Endothelial cell of umbilical vein (primary cell): ENCODE measurements around the gene IPO13. TPM values are rescaled to one million over a fixed set of nuclear protein-coding genes. Genes with fewer than 3 reads are reported as not detected.

Experiments used
- BruUV-seq: library from RNA; stranded (reverse); fragments of 400-500 nt; replicated peaks from 2 replicates; lab custom pipeline; 2021; lab: Mats Ljungman, UMichigan
- CTCF ChIA-PET: fragments of 300-600, 350-600 bp; sonication (Branson Sonifier 250); formaldehyde crosslinking; loops from one replicate; lab custom pipeline; 2021; ENCODE audit warnings: antibody characterized with exemption, inconsistent platforms; lab: Charles Lee
- POLR2A ChIA-PET: fragments of 300-600, 350-600 bp; sonication (Branson Sonifier 250); formaldehyde crosslinking; loops from one replicate; lab custom pipeline; 2021; ENCODE audit warnings: antibody characterized with exemption, inconsistent platforms; lab: Charles Lee
- DNase-seq: peaks from one replicate; pipeline ENCODE4 v3.0.0-alpha.2; 2011; ENCODE audit warnings: low read depth, low spot score
- FAIRE-seq: peaks from 2 replicates; lab custom pipeline; 2011; peaks lifted over from hg19 to GRCh38; lab: Jason Lieb, UNC
- H2AFZ ChIP-seq: 2 replicates; pipeline ENCODE4 v1.6.0; 2012; ENCODE audit warnings: low read depth, low read length, control low read depth, inconsistent platforms
- H3K27ac ChIP-seq: 2 replicates; pipeline ENCODE4 v1.5.1; 2011; ENCODE audit warnings: low read depth, mild to moderate bottlenecking, control low read depth, low read length, moderate library complexity; ENCODE audit not compliant: insufficient read depth
- H3K27me3 ChIP-seq, 2 experiments: 2 replicates each; pipeline versions ENCODE4 v1.6.0 to v1.6.1; 2011; ENCODE audit warnings: low read length in 2 of 2, mixed read lengths in 1 of 2; ENCODE audit not compliant: control insufficient read depth in 2 of 2, insufficient read depth in 2 of 2
- H3K36me3 ChIP-seq, 2 experiments: 2 replicates in 1 of 2; 3 replicates in 1 of 2; pipeline ENCODE4 v1.5.1; 2011; ENCODE audit warnings: low read length in 2 of 2, mild to moderate bottlenecking in 1 of 2, moderate library complexity in 1 of 2; ENCODE audit not compliant: control insufficient read depth in 2 of 2, insufficient read depth in 2 of 2; ENCODE audit errors: extremely low read depth in 1 of 2
- H3K4me1 ChIP-seq: 3 replicates; pipeline ENCODE4 v1.5.1; 2011; ENCODE audit warnings: mild to moderate bottlenecking, low read length; ENCODE audit not compliant: control insufficient read depth, insufficient read depth; ENCODE audit errors: extremely low read depth
- H3K4me2 ChIP-seq: 2 replicates; pipeline ENCODE4 v1.6.1; 2011; ENCODE audit warnings: low read length, control low read depth, mixed read lengths; ENCODE audit not compliant: insufficient read depth
- H3K4me3 ChIP-seq, 3 experiments: fragments of 200-600 bp in 1 of 3; sonication (generic), shearing (Covaris generic) in 1 of 3; replicated peaks in 1 of 3; 2 replicates each; pipeline ENCODE4 v1.5.1; 2011 to 2016; ENCODE audit warnings: control low read depth in 3 of 3, low read length in 3 of 3, mild to moderate bottlenecking in 2 of 3, inconsistent platforms in 1 of 3, low read depth in 1 of 3, moderate library complexity in 1 of 3; ENCODE audit not compliant: insufficient read depth in 1 of 3
- H3K79me2 ChIP-seq: 2 replicates; pipeline ENCODE4 v1.6.0; 2012; ENCODE audit warnings: low read length, inconsistent platforms; ENCODE audit not compliant: control insufficient read depth, insufficient read depth
- H3K9ac ChIP-seq: replicated peaks from 2 replicates; pipeline ENCODE3; 2011; ENCODE audit warnings: low read length, control low read depth; ENCODE audit not compliant: insufficient read depth; ENCODE audit errors: extremely low read depth
- H3K9me1 ChIP-seq: replicated peaks from 3 replicates; pipeline ENCODE4 v1.6.0; 2011; ENCODE audit warnings: mild to moderate bottlenecking, low read length; ENCODE audit not compliant: control insufficient read depth, insufficient read depth; ENCODE audit errors: extremely low read depth
- H3K9me3 ChIP-seq: replicated peaks from 2 replicates; pipeline ENCODE4 v1.5.1; 2012; ENCODE audit warnings: low read length, inconsistent platforms; ENCODE audit not compliant: control insufficient read depth, insufficient read depth
- H4K20me1 ChIP-seq: replicated peaks from 2 replicates; pipeline ENCODE3; 2011; ENCODE audit warnings: mild to moderate bottlenecking, low read length; ENCODE audit not compliant: control insufficient read depth, insufficient read depth; ENCODE audit errors: extremely low read depth
- CTCF ChIP-seq, 2 donors: IDR thresholded peaks; 1 replicate in 1 of 2; 2 replicates in 1 of 2; pipeline ENCODE4 v1.5.1; 2011; ENCODE audit warnings: low read length in 2 of 2, mild to moderate bottlenecking in 2 of 2, moderate library complexity in 2 of 2, control low read depth in 1 of 2, inconsistent platforms in 1 of 2, low read depth in 1 of 2; ENCODE audit not compliant: insufficient read depth in 1 of 2; ENCODE audit errors: extremely low read depth in 1 of 2
- EZH2 ChIP-seq: IDR thresholded peaks from 2 replicates; pipeline ENCODE4 v1.6.1; 2012; ENCODE audit warnings: borderline replicate concordance, low read depth, mild to moderate bottlenecking, moderate library complexity, low read length, inconsistent platforms; ENCODE audit not compliant: severe bottlenecking
- FOS ChIP-seq: IDR thresholded peaks from 2 replicates; pipeline ENCODE4 v1.6.1; 2011; ENCODE audit warnings: mild to moderate bottlenecking, low read length, moderate library complexity, borderline replicate concordance; ENCODE audit not compliant: insufficient read depth
- GATA2 ChIP-seq: IDR thresholded peaks from 2 replicates; pipeline ENCODE4 v1.7.0; 2011; ENCODE audit warnings: low read depth, mild to moderate bottlenecking, moderate library complexity, mixed read lengths, low read length; ENCODE audit not compliant: insufficient read length, insufficient read depth
- JUN ChIP-seq: IDR thresholded peaks from 2 replicates; pipeline ENCODE4 v1.6.1; 2011; ENCODE audit warnings: borderline replicate concordance, low read depth; ENCODE audit not compliant: insufficient read length, insufficient read depth
- MYC ChIP-seq: IDR thresholded peaks from one replicate; pipeline ENCODE4 v1.6.1; 2011; ENCODE audit warnings: mild to moderate bottlenecking, low read depth, low read length
- POLR2A ChIP-seq: IDR thresholded peaks from 2 replicates; pipeline ENCODE4 v1.6.1; 2012; ENCODE audit warnings: low read depth, mild to moderate bottlenecking, control low read depth, low read length
- POLR2AphosphoS5 ChIP-seq: IDR thresholded peaks from 2 replicates; pipeline ENCODE4 v1.6.1; 2012; ENCODE audit warnings: low read depth, mild to moderate bottlenecking, control low read depth, low read length, moderate library complexity; ENCODE audit not compliant: insufficient read depth
- dilution Hi-C: fragments of 300-500 bp; cut with MboI; formaldehyde crosslinking; loops from one replicate; pipeline ENCODE4 v1.15.0; 2019; ENCODE audit warnings: low sequenced_read_pairs; ENCODE audit not compliant: extremely low pct_ligation_motif_present
- intact Hi-C: fragments of 100-400 bp; cut with micrococcal nuclease; formaldehyde crosslinking; loops from one replicate; pipeline ENCODE4 v1.10.0; 2022
- polyA plus RNA-seq, 4 experiments: library from polyadenylated mRNA; depleted of rRNA in 3 of 4; stranded (reverse) in 3 of 4; unstranded in 1 of 4; fragments of >200 nt; gene quantifications; 2 replicates each; pipeline versions ENCODE4 v1.2.1 to v1.2.3, GENCODE V29; 2011 to 2012; ENCODE audit warnings: missing spikeins in 1 of 4
- total RNA-seq: library from RNA; stranded (reverse); gene quantifications from 2 replicates; pipeline ENCODE4 v1.2.3, GENCODE V29; 2021
- TF ChIP-seq, protein P1 (sequence below): IDR thresholded peaks from 2 replicates; pipeline ENCODE4 v1.6.1; 2011; ENCODE audit not compliant: insufficient read depth, insufficient read length

Gene IPO13
- total and polyA plus RNA-seq, 2 donors (not counting 3 experiments of a cell fraction or from before 2014, with no cell fraction given): 28.9 to 29.3 TPM

- Histone ChIP-seq H3K4me1 (no peaks in the 10 kb centered on the region), H3K36me3 (no peaks in the 10 kb centered on the region), H4K20me1 (no peaks in the 10 kb centered on the region), H2AFZ (no peak overlapping the region), H3K27me3 (peaks cover 0 to 4% of the 10 kb centered on the region in 2 experiments), H3K9ac (no peak overlapping the region), H3K27ac (no peak overlapping the region), H3K4me2 (no peak overlapping the region), H3K4me3 (no peak overlapping the region), H3K79me2 (no peaks in the 10 kb centered on the region), H3K9me3 (no peaks in the 10 kb centered on the region), H3K9me1 (no peaks in the 10 kb centered on the region)
- FAIRE-seq (no peak), DNase-seq (no peak)
- intact Hi-C loops (no loop called here), dilution Hi-C loops (no loop called here)
- TF ChIP-seq FOS (no peak), GATA2 (no peak), CTCF (IDR thresholded peaks at IDR 0.05; ENCODE audit: extremely low read depth in 1 of 2, insufficient read depth in 1 of 2, low read depth in 1 of 2, low read length in 2 of 2) (no peak), POLR2A (no peak), MYC (no peak), JUN (no peak), POLR2AphosphoS5 (no peak), EZH2 (no peak)
- TF ChIP-seq, protein P1, sequence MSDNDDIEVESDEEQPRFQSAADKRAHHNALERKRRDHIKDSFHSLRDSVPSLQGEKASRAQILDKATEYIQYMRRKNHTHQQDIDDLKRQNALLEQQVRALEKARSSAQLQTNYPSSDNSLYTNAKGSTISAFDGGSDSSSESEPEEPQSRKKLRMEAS: no peak
- BruUV-seq: no TSS peak
- POLR2A ChIA-PET: interaction anchor here (0.5 kb wide), 1 partner anchor 355 kb away, joined by 3 read pairs; no protein-coding TSS in a partner anchor
- CTCF ChIA-PET: interaction anchor here (1.3 to 1.7 kb wide), 2 partner anchors 12 to 14 kb away, joined by 3 to 4 read pairs; no protein-coding TSS in a partner anchor
These were observed 69.5 kb downstream of the IPO13 start for GRCh38 chr1:44016041-44016889.
